NOMO-1 treated with DMSO at 0.1 percent for 48 hours (cell line): ENCODE results near the gene SENP7.
A peak's percentile ranks its signal among the peaks of the same experiment; 100 is the strongest.
"Not testable (repeated sequence)": the region's sequence is repeated elsewhere in the genome, so short reads cannot be mapped to it uniquely, and the experiment has no call there.

ENCODE experiments used
- DNase-seq: peaks from one replicate; lab custom pipeline; 2025; ENCODE audit not compliant: unreplicated experiment; lab: John Stamatoyannopoulos, UW

Gene SENP7

DNA sequence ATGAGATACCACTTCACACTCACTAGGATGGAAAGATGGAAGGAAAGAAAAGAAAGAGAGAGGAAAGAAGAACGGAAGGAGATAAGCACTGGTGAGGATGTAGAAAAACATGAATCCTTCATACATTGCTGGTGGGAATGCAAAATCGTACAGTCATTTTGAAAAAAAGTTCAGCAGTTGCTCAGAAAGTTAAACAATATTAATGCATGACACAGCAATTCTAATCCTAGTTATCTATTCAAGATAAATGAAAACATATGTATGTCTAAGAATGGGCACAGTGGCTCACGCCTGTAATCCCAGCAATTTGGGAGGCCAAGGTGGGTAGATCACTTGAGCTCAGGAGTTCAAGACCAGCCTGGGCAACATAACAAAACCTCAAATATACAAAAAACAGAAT, 59.1 kb downstream of the SENP7 start:
- no peak for DNase-seq

DNA sequence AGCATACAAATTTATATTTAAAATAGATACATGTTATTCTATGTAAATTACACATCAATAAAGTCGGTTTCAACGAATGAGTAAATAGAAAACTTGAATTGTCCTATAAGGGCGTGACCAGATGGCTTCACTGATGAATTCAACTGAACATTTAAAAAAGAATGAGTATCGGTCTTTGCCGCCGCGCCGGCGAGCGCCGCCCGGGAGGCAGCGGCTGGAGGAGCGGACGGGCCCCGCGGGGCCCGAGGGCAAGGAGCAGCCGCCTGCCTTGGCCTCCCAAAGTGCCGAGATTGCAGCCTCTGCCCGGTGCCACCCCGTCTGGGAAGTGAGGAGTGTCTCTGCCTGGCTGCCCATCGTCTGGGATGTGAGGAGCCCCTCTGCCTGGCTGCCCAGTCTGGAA, 74.4 kb downstream of the SENP7 start:
- not testable (repeated sequence) for DNase-seq

GRCh38 chr3:101433652-101434051, 79.4 kb downstream of the SENP7 start:
- DNase-seq = no peak

DNA sequence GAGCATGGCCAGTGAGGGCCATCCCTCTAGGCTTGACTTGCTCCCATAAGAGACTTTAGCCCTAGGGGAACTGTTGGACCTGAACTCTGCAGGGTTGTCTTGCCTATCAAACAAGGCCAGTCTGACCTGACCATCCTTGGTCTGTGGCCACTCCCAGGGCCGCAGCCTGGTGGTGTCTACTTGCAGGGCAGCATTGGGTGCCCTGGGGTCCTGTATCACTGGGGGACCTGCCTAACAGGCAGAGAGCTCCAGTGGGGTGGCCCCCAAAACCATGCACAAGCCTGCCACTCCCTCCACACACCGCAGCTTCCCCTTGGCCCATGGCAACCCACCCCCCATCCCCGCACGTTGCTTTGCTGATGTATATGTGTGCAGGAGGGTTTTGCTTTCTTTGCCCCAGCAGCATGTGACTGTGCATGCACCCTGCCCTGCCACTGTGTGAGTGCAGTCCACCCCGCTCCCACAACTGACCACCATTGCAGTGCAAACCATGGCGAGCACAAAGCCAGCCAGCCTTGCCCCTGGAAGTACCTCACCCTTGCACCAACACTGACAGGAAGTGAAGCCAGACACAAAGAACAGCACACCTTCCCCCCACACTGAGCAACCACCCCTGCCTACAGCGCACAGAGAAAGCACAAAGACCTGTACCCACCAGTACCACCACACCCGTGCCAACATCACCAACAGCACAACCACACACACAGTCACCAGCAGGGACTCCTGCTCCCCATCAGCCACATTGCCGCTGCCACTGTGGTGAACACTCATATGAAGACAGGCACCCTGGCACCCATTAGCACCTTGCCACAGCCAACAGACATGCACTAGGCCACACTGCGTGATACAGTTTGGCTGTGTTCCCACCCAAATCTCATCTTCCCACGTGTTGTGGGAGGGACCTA, 88.8 kb downstream of the SENP7 start:
- DNase-seq = no peak

- DNase-seq = no peak
These were observed 94.2 kb downstream of the SENP7 start for GRCh38 chr3:101418851-101419250.

- no peak for DNase-seq
These were observed 98.9 kb downstream of the SENP7 start for GRCh38 chr3:101414121-101414520.

GRCh38 chr3:101413656-101414055, 99.4 kb downstream of the SENP7 start:
- no peak for DNase-seq

GRCh38 chr3:101391413-101391950, 121.5 kb downstream of the SENP7 start:
- DNase-seq = no peak

GRCh38 chr3:101388706-101389105, 124.3 kb downstream of the SENP7 start:
- no peak for DNase-seq

- no peak for DNase-seq
These were observed 125.7 kb downstream of the SENP7 start for GRCh38 chr3:101387351-101387750.

- no peak for DNase-seq
These were observed 128.6 kb downstream of the SENP7 start for GRCh38 chr3:101384426-101384825.

DNA sequence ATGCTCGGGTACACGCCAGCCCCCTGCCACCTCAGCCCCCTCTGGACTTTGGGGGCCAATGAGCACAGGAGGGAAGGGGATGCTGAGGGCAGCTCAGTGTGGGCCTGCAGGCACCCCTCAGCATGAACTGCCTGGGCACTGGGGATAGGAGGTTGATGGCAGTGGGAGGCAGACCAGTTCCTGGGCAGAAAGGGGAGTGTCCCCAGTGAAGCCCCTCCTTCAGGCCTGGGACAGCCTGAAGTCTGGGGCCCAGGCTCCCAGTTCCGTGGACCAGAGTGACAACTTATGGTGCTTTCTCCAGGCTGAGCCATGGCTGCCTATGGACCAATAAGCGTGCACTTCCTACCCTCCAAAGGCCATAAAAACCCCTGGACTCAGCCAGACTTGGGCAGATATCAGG, 129.4 kb downstream of the SENP7 start:
- no peak for DNase-seq

- DNase-seq = no peak
These were observed 129.8 kb downstream of the SENP7 start for GRCh38 chr3:101383156-101383575.

GRCh38 chr3:101381809-101382208, 131.2 kb downstream of the SENP7 start:
- DNase-seq = peak; percentile 61

DNA sequence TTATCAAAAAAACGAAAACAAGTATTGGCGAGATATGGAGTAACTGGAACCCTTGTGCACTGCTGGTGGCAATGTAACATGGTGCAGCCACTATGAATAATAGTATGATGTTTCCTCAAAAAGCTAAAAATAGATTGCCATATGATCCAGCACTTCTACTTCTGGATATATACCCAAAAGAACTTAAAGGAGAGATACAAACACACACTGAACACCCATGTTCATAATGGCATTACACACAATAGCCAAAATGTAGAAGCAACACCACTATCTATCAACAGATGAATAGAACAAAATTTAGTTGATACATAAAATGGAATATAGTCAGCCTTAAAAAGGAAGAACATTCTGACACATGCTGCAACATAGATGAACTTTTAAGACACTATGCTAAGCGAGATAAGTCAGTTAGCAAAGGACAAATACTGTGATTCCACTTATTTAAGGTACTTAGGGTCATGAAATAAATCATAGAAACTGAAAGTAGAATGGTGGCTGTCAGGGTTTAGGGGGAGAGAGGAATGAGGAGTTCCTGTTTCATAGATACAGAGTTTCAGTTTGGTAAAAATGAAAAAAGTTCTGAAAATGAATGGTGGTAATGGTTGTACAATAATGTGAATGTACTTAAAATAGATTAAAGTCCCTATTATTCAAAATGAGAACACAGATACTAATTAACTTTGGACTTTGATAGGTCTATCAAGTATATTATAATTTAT, 133.2 kb downstream of the SENP7 start:
- DNase-seq = peak; percentile 83

DNA sequence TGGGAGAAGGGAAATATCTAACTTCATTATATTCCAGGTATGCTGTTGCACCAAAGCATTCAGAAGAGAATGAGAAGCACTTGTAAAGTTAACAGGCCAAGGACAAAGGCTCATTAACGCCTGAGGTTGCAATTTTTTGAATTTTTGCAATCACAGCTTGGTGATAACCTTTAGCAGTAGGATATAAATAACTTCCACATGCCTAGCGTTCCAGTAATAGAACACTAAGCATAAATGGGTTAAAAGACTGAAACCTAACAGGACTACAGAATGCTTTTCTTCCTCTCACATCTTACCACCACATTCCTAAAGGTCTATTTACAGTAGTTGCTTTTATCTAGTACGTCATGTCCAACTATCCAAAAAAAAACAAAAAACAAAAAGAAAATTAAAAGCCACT, 135.2 kb downstream of the SENP7 start:
- DNase-seq = no peak

DNA sequence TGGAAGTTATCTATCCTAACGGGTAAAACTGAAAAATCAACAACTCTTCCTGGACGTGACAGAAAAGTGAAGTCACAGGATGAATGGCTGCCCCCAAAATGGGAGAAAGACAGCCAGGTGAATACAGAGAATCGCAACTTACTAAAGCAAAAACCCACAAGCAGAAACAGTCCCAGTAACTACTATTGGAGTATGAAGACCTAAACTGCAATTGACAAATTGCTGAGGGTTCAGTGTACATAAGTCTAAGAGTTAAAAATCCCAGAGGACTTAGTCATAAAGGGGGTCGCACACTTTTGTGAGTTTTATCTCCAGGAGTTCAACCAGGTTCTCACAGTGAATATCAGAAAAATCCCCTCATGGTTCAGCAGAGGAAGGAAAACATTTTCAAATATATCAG, 135.8 kb downstream of the SENP7 start:
- DNase-seq = no peak

GRCh38 chr3:101375586-101375985, 137.4 kb downstream of the SENP7 start:
- DNase-seq = no peak

DNA sequence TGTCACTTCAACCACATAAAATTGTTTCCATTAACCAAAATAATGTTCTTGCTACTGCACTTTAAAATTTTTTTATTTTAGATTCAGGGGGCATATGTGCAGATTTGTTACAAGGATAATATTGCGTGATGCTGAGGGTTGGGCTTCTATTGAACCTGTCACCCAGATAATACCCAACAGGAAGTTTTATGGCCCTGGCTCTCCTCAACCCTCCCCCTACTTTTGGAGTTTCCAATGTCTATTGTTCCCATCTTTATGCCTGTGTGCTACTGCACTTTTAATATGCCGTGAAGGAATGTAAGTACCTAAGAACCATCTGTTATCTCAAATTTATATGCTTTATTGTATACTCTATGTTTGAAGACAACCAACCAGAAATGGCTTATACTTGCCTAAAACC, 150.6 kb downstream of the SENP7 start:
- no peak for DNase-seq

- DNase-seq = no peak
These were observed 161.2 kb downstream of the SENP7 start for GRCh38 chr3:101351829-101352228.

DNA sequence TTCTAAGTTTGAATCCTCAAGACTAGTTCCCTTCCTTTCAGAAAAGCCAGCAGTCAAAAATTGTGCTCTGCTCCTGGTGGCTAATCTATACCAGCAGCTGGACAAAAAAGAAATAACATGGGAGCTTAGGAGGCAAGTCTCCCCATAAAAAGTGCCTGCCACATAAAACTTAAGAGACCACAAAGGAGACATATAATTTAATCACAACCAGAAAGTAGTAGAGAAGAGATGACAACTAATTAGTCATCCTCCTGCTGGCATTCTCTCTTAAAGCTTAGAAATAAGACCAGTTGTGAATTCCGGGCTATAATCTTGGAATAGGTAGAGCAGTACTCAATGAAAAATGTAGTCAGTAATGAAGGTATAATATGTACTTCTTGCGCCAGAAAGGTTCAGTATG, 172.4 kb downstream of the SENP7 start:
- DNase-seq = no peak

DNA sequence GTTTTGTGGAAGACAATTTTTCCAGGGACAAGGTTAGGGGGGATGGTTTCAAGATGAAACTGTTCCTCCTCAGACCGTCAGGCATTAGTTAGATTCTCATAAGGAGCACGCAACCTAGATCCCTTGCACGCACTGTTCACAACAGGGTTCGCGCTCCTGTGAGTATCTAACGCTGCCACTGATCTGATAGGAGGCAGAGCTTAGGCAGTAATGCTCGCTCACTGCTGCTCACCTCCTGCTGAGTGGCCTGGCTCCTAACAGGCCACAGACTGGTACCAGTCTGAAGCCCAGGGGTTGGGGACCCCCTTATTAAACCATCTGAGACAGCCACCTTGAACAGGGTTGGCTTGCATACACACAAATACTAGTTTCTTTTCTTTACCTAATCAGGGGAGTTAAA, 179.1 kb downstream of the SENP7 start:
- no peak for DNase-seq
